Liver (tissue), 9 donors: Measurements from ENCODE around the gene ARMH3. TPM values are rescaled to one million over a fixed set of nuclear protein-coding genes. Genes with fewer than 3 reads are reported as not detected.

ENCODE experiments used
- DNase-seq: peaks from one replicate; pipeline ENCODE4 v3.0.0-alpha.2; 2017; ENCODE audit warnings: low spot score
- H3K27ac ChIP-seq, 2 donors: one replicate each; pipeline ENCODE4 v1.7.0; 2013; ENCODE audit warnings: inconsistent platforms in 2 of 2, low read length in 2 of 2, control low read depth in 1 of 2, low read depth in 1 of 2, mild to moderate bottlenecking in 1 of 2
- H3K27me3 ChIP-seq, 4 donors: one replicate each; pipeline versions ENCODE4 v1.6.1 to v1.7.0; 2013; ENCODE audit warnings: low read length in 3 of 4, inconsistent platforms in 1 of 4, mild to moderate bottlenecking in 1 of 4, moderate library complexity in 1 of 4; ENCODE audit not compliant: control insufficient read depth in 4 of 4, insufficient read depth in 4 of 4
- H3K36me3 ChIP-seq, 4 donors: one replicate each; pipeline versions ENCODE4 v1.6.1 to v1.7.0; 2013; ENCODE audit warnings: low read length in 3 of 4, mild to moderate bottlenecking in 3 of 4, low read depth in 1 of 4, moderate library complexity in 1 of 4; ENCODE audit not compliant: control insufficient read depth in 4 of 4, insufficient read depth in 3 of 4
- H3K4me1 ChIP-seq, 4 donors: one replicate each; pipeline versions ENCODE4 v1.6.1 to v1.7.0; 2013; ENCODE audit warnings: low read length in 3 of 4, mild to moderate bottlenecking in 3 of 4, moderate library complexity in 1 of 4; ENCODE audit not compliant: control insufficient read depth in 4 of 4, insufficient read depth in 4 of 4
- H3K4me3 ChIP-seq, 3 donors: one replicate each; pipeline versions ENCODE4 v1.6.1 to v1.7.0; 2013; ENCODE audit warnings: low read length in 3 of 3, control low read depth in 1 of 3, low read depth in 1 of 3, mild to moderate bottlenecking in 1 of 3
- H3K9ac ChIP-seq, 2 donors: one replicate each; pipeline ENCODE4 v1.7.0; 2013; ENCODE audit warnings: low read length in 2 of 2, mild to moderate bottlenecking in 2 of 2, moderate library complexity in 2 of 2, control low read depth in 1 of 2, low read depth in 1 of 2
- H3K9me3 ChIP-seq, 4 donors: one replicate each; pipeline versions ENCODE4 v1.6.1 to v1.7.0; 2013; ENCODE audit warnings: low read length in 3 of 4; ENCODE audit not compliant: control insufficient read depth in 4 of 4
- EGR1 ChIP-seq, 2 donors: IDR thresholded peaks; 2 replicates each; pipeline ENCODE4 v1.6.1; 2016 to 2018; ENCODE audit warnings: antibody characterized with exemption in 2 of 2, low read depth in 2 of 2
- FOXA1 ChIP-seq: IDR thresholded peaks from 2 replicates; pipeline ENCODE4 v1.6.1; 2016; ENCODE audit warnings: antibody characterized with exemption
- FOXA2 ChIP-seq: IDR thresholded peaks from 2 replicates; pipeline ENCODE4 v1.6.1; 2016; ENCODE audit warnings: antibody characterized with exemption
- GABPA ChIP-seq, 2 donors: IDR thresholded peaks in 1 of 2; conservative IDR thresholded peaks in 1 of 2; 2 replicates each; pipeline ENCODE4 v1.6.1; 2016; ENCODE audit warnings: antibody characterized with exemption in 2 of 2, mild to moderate bottlenecking in 1 of 2, moderate library complexity in 1 of 2
- HNF4A ChIP-seq, 2 donors: conservative IDR thresholded peaks; 2 replicates each; pipeline ENCODE4 v1.6.1; 2016; ENCODE audit warnings: antibody characterized with exemption in 2 of 2, mild to moderate bottlenecking in 2 of 2
- HNF4G ChIP-seq: IDR thresholded peaks from 2 replicates; pipeline ENCODE4 v1.6.1; 2016; ENCODE audit warnings: antibody characterized with exemption
- JUND ChIP-seq, 2 donors: IDR thresholded peaks; 2 replicates each; pipeline ENCODE4 v1.6.1; 2016; ENCODE audit warnings: antibody characterized with exemption in 2 of 2
- NR2F2 ChIP-seq: IDR thresholded peaks from 2 replicates; pipeline ENCODE4 v1.6.1; 2016; ENCODE audit warnings: antibody characterized with exemption
- RAD21 ChIP-seq, 2 donors: IDR thresholded peaks; 2 replicates each; pipeline ENCODE4 v1.6.1; 2016; ENCODE audit warnings: antibody characterized with exemption in 2 of 2, mild to moderate bottlenecking in 2 of 2
- RXRA ChIP-seq, 2 donors: IDR thresholded peaks; 2 replicates each; pipeline ENCODE4 v1.6.1; 2017 to 2018; ENCODE audit warnings: antibody characterized with exemption in 2 of 2, mild to moderate bottlenecking in 1 of 2
- SP1 ChIP-seq: IDR thresholded peaks from 2 replicates; pipeline ENCODE4 v1.6.1; 2018; ENCODE audit warnings: antibody characterized with exemption, mild to moderate bottlenecking
- TAF1 ChIP-seq: conservative IDR thresholded peaks from 2 replicates; pipeline ENCODE4 v1.6.1; 2016; ENCODE audit warnings: antibody characterized with exemption, mild to moderate bottlenecking
- YY1 ChIP-seq: IDR thresholded peaks from 2 replicates; pipeline ENCODE4 v1.6.1; 2016; ENCODE audit warnings: antibody characterized with exemption, mild to moderate bottlenecking
- WGBS: extraction: QIAGEN DNeasy Blood & Tissue Kit; methylation state at CpG from one replicate; pipeline ENCODE4 v1.1.7; 2013; 5-methylcytosine and 5-hydroxymethylcytosine counted together
- polyA plus RNA-seq, 2 donors: library from polyadenylated mRNA; stranded (reverse) in 1 of 2; unstranded in 1 of 2; fragments of 200-250 nt in 1 of 2; fragments of >200 nt in 1 of 2; fragmentation: Nextera tagmentation in 1 of 2; extraction: Ambion mirVana in 1 of 2; gene quantifications; one replicate each; pipeline versions ENCODE4 v1.2.1 to v1.2.3, GENCODE V29; 2013 to 2015
- total RNA-seq, 2 donors: library from RNA; depleted of rRNA; stranded (reverse); fragments of >200 nt; gene quantifications; one replicate each; pipeline ENCODE4 v1.2.3, GENCODE V29; 2014
- TF ChIP-seq, protein P1 (sequence below): IDR thresholded peaks from 2 replicates; pipeline ENCODE4 v1.6.1; 2016; ENCODE audit warnings: antibody characterized with exemption
- TF ChIP-seq, protein P2 (sequence below): IDR thresholded peaks from 2 replicates; pipeline ENCODE4 v1.6.1; 2016; ENCODE audit warnings: antibody characterized with exemption
- TF ChIP-seq, protein P3 (sequence below): IDR thresholded peaks from 2 replicates; pipeline ENCODE4 v1.6.1; 2016; ENCODE audit warnings: antibody characterized with exemption, mild to moderate bottlenecking
- TF ChIP-seq, protein P4 (sequence below): fragments of 150-350 bp; IDR thresholded peaks from 2 replicates; pipeline ENCODE4 v1.5.1; 2017; ENCODE audit warnings: improper control_type of control experiment, low read depth, low read length; ENCODE audit not compliant: missing input control
- donor health status: healthy.
- donor health status: healthy.
- donor health status: healthy.
- donor health status: healthy.
- donor health status: healthy.

ARMH3 gene
- total and polyA plus RNA-seq, 4 donors: 5.3 to 14.9 (median 9.2) TPM

DNA sequence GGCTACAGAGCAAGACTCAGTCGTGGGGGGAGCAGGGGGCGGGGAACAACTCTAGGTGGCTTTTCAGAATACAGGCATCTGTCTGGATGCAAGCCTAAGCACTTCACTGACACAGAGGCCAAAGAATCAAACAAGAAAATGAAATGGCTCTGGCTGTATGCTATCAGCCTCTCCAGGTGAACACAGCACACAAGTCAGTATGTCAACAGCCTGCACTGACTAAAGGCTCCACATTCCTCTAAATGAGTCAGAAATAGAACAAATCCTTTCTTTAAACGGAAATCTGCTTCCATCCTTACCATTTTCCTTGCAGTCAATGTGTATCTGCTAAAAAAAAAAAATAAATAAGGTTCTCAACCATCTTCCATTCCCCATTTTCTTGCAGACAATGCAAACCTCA lies 88.3 kb downstream of the ARMH3 start:
- Histone ChIP-seq H3K27me3 (no peaks in the 10 kb centered on the region), H3K9ac (no peak overlapping the region), H3K4me3 (no peak overlapping the region), H3K9me3 (no peaks in the 10 kb centered on the region), H3K4me1 (no peaks in the 10 kb centered on the region), H3K36me3 (peaks cover 0 to 30% (median 20%) of the 10 kb centered on the region in 4 donors), H3K27ac (no peak overlapping the region)
- DNase-seq: no peak
- 93% methylated on average over 3 of the region's 3 CpGs for WGBS
- TF ChIP-seq HNF4G (no peak), FOXA1 (no peak)
- TF ChIP-seq, protein P1, sequence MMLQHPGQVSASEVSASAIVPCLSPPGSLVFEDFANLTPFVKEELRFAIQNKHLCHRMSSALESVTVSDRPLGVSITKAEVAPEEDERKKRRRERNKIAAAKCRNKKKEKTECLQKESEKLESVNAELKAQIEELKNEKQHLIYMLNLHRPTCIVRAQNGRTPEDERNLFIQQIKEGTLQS: no peak

DNA sequence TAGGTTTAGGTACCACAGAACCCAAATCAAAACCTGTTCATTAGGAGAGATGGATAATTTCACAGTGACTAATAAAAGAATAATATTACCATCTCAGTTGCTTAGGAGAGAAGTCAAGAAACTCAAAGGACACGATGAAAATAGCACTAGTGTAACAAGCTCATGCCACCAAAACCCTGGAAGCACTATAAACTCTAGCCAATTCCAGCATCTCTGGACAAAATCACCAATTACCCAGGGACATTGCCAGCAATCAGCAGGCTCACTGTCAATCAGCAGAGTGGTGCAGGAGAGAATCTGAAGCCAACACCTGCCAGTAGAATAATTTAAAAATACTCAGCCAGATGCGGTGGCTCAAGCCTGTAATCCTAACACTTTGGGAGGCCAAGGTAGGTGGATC lies 88.9 kb downstream of the ARMH3 start:
- no peak for TF ChIP-seq JUND (IDR thresholded peaks at IDR 0.05)
- TF ChIP-seq, protein P2, sequence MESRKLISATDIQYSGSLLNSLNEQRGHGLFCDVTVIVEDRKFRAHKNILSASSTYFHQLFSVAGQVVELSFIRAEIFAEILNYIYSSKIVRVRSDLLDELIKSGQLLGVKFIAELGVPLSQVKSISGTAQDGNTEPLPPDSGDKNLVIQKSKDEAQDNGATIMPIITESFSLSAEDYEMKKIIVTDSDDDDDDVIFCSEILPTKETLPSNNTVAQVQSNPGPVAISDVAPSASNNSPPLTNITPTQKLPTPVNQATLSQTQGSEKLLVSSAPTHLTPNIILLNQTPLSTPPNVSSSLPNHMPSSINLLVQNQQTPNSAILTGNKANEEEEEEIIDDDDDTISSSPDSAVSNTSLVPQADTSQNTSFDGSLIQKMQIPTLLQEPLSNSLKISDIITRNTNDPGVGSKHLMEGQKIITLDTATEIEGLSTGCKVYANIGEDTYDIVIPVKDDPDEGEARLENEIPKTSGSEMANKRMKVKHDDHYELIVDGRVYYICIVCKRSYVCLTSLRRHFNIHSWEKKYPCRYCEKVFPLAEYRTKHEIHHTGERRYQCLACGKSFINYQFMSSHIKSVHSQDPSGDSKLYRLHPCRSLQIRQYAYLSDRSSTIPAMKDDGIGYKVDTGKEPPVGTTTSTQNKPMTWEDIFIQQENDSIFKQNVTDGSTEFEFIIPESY: no peak
- peaks cover 0 to 24% (median 14%) of the 10 kb centered on the region in 4 donors for H3K36me3 ChIP-seq
- 92% methylated on average over 2 of the region's 2 CpGs for WGBS
- H3K27ac ChIP-seq: no peak overlapping the region
- no peaks in the 10 kb centered on the region for H3K4me1 ChIP-seq
- no peak overlapping the region for H3K4me3 ChIP-seq
- no peaks in the 10 kb centered on the region for H3K27me3 ChIP-seq
- DNase-seq: no peak
- no peaks in the 10 kb centered on the region for H3K9me3 ChIP-seq
- H3K9ac ChIP-seq: no peak overlapping the region

DNA sequence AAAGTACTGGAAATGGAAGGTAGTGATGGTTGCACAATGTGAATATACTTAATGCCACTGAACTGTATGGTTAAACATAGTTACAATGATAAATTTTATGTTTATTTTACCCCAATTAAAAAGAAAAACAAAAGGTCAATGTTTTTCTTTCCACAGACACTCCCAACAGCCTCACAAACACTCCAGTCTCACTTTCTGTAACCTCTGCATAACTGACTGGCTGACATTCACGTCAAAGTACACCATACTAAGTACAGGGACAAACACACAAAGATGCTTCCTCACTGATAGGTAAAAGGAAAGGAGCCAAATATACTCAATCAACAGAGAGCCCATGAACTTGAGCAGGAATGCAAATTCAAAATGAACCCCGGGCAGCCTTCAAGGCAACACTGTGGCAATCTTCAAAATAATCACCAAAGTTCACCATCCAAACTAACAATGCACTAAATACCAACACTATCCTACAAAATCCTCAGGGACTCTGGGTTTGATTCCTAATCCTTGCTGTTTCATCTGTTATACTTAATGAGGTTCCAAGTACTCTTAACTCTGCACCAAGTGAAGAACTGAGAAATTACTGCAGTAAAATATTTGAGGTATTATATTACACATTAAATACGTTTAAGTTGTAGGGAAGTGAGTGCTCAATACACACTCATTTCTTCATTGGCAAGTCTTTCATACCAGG lies 90.8 kb downstream of the ARMH3 start:
- DNase-seq: no peak
- Histone ChIP-seq H3K9me3 (no peaks in the 10 kb centered on the region), H3K27ac (no peak overlapping the region), H3K27me3 (no peaks in the 10 kb centered on the region), H3K9ac (no peak overlapping the region), H3K4me1 (no peaks in the 10 kb centered on the region), H3K4me3 (no peak overlapping the region), H3K36me3 (peaks cover 0 to 15% (median 11%) of the 10 kb centered on the region in 4 donors)
- WGBS: 33% methylated on average over 3 of the region's 3 CpGs
- TF ChIP-seq, protein P1: no peak
- TF ChIP-seq EGR1 (IDR thresholded peaks at IDR 0.05; ENCODE audit: low read depth in 2 of 2) (no peak), RXRA (IDR thresholded peaks at IDR 0.05) (peak; percentile 76 to 86), NR2F2 (peak; percentile 86), TAF1 (no peak), RAD21 (IDR thresholded peaks at IDR 0.05) (peak in 1 of 2 donors; percentile 10), FOXA1 (no peak), GABPA (IDR thresholded peaks at IDR 0.05 in 1 of 2, conservative IDR thresholded peaks at IDR 0.05 in 1 of 2) (no peak), FOXA2 (peak; percentile 61), HNF4G (no peak), HNF4A (conservative IDR thresholded peaks at IDR 0.05) (peak; percentile 7 to 70), JUND (IDR thresholded peaks at IDR 0.05) (peak in 1 of 2 donors; percentile 47), YY1 (peak; percentile 59), SP1 (peak; percentile 13)
- TF ChIP-seq, protein P3, sequence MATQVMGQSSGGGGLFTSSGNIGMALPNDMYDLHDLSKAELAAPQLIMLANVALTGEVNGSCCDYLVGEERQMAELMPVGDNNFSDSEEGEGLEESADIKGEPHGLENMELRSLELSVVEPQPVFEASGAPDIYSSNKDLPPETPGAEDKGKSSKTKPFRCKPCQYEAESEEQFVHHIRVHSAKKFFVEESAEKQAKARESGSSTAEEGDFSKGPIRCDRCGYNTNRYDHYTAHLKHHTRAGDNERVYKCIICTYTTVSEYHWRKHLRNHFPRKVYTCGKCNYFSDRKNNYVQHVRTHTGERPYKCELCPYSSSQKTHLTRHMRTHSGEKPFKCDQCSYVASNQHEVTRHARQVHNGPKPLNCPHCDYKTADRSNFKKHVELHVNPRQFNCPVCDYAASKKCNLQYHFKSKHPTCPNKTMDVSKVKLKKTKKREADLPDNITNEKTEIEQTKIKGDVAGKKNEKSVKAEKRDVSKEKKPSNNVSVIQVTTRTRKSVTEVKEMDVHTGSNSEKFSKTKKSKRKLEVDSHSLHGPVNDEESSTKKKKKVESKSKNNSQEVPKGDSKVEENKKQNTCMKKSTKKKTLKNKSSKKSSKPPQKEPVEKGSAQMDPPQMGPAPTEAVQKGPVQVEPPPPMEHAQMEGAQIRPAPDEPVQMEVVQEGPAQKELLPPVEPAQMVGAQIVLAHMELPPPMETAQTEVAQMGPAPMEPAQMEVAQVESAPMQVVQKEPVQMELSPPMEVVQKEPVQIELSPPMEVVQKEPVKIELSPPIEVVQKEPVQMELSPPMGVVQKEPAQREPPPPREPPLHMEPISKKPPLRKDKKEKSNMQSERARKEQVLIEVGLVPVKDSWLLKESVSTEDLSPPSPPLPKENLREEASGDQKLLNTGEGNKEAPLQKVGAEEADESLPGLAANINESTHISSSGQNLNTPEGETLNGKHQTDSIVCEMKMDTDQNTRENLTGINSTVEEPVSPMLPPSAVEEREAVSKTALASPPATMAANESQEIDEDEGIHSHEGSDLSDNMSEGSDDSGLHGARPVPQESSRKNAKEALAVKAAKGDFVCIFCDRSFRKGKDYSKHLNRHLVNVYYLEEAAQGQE: peak; percentile 31
- TF ChIP-seq, protein P2: peak; percentile 32
- TF ChIP-seq, protein P4, sequence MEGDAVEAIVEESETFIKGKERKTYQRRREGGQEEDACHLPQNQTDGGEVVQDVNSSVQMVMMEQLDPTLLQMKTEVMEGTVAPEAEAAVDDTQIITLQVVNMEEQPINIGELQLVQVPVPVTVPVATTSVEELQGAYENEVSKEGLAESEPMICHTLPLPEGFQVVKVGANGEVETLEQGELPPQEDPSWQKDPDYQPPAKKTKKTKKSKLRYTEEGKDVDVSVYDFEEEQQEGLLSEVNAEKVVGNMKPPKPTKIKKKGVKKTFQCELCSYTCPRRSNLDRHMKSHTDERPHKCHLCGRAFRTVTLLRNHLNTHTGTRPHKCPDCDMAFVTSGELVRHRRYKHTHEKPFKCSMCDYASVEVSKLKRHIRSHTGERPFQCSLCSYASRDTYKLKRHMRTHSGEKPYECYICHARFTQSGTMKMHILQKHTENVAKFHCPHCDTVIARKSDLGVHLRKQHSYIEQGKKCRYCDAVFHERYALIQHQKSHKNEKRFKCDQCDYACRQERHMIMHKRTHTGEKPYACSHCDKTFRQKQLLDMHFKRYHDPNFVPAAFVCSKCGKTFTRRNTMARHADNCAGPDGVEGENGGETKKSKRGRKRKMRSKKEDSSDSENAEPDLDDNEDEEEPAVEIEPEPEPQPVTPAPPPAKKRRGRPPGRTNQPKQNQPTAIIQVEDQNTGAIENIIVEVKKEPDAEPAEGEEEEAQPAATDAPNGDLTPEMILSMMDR: no peak
